Putamen (tissue), 1 donor: ENCODE measurements around the gene MUC2.

Experiments
- DNase-seq: peaks from one replicate; pipeline ENCODE4 v3.0.0-alpha.2; 2016; ENCODE audit warnings: low spot score

MUC2 gene

DNA sequence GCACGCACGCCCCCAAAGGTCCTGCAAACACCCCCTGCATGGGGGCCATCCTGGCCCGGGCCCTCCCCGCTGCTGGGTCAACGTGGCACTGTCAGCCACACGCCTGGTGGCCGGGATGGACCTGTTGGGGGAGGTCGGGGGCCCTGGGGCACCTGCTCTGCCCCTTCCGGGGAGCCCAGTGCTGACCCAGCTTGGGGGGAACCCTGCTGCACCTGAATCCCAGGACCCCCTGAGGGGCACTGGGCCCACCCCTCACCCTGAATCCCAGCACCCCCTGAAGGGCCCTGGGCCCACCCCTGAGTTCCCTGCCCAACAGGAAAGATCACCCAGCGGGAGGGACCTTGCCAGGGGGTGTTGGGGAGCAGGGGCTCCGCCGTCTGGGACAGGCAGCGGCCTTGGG, 37.7 kb upstream of the MUC2 start:
- no peak for DNase-seq

DNA sequence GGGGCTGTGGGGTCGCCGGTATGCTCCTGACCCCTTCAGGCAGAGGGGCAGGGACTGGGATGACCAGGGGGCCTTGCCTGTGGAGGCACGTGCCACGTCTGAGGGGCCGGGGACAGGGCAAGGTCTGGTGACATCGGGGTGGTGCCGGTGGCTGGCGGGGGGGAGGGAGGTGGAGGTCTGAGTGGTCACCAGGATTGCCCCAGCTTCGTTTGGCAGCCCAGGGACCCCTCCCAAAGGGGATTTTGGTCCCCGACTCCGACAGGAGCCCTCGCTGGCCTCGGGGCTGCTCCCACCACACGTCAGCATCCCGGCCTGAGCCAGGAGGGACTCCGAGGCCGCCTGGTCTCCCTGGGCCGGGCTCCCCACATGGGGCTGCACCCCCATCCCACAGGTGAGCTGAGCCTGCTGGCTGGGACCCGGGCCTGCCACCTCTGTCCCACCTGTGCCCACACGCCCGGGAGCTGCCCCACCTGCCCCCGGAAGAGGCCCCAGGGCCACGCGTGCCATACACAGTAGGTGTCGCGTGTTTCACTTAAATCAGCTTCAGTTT, 37.1 kb upstream of the MUC2 start:
- DNase-seq, result no peak

DNA sequence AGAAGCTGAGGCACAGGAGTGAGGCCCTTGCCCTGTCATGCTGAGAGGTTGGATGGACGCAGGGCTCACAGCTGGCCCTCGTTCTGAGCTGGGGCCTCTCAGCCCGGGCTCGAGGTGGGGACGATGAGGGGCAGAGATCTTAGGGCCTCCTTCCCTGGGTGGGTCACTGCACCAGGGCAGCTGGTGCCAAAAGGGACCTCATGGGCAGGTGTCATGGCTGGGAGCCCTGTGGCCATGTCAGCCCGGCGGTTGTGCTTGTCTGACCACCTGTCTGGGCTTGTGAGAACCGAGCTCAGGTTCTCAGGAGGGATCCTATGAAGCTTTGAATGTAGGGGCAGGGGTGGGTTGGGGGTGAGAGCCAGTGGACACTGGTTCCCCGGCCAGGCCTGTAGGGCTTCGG, 36.3 kb upstream of the MUC2 start:
- DNase-seq, result no peak

DNA sequence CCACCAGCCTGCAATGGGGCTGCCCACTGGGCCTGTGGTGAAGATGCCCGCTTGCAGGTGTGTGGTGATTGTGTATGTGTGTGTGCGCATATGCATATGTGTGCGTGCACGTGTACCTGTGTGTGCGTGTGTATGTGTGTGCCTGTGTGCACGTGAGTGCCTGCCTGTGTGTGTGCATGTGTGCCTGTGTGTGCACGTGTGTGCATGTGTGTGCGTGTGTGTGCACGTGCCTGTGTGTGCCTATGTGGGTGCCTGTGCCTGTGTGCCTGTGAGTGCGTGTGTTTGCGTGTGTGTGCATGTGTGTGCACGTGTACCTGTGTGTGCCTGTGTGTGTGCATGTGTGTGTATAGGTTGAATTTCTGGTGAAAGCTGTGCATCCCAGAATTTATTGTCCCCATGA, 35.8 kb upstream of the MUC2 start:
- no peak for DNase-seq

DNA sequence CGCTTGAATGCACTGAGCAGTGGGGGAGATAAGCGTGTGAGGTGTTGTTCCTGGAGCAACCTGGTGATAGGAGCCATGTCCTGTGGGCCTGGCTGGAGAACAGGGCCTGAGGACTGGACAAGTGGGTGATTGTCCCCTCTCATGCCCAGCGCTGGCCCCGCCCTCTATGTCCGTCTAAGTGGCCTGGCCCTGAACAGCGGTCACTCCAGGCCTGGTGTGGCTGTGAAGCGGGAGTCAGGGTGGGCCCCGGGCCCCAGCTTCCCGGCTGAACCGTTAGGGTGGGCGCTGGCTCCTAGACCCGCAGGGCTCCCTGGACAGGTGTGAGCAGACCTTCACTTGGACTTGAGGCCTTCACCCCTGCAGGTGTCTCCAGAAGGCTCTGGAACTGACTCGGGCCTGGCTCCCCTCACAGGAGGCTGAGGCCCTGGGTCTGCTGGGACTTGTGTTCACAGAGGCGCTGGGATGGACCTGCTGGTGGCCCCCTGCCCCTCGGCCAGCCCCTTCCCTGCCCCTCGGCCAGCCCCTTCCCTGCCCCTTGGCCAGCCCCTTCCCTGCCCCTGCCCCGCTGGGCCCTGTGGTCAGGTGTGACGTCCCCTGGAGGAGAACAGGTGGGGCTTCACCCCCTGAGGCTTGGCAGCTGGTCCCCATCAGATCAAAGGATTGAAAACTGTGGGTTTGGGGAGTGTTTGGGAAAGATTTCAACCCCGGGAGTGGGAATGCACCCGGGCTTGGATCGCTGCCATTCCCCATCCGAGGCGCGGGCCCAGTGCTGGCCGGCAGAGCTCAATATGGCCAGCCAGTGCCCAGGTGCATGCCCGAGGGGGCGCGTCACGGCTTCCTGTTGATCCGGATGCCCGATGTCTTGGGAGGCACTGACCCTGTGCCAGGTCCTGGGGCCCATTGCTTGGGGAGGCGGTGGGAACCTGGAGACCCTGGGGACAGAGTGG, 34.9 kb upstream of the MUC2 start:
- DNase-seq, result no peak

DNA sequence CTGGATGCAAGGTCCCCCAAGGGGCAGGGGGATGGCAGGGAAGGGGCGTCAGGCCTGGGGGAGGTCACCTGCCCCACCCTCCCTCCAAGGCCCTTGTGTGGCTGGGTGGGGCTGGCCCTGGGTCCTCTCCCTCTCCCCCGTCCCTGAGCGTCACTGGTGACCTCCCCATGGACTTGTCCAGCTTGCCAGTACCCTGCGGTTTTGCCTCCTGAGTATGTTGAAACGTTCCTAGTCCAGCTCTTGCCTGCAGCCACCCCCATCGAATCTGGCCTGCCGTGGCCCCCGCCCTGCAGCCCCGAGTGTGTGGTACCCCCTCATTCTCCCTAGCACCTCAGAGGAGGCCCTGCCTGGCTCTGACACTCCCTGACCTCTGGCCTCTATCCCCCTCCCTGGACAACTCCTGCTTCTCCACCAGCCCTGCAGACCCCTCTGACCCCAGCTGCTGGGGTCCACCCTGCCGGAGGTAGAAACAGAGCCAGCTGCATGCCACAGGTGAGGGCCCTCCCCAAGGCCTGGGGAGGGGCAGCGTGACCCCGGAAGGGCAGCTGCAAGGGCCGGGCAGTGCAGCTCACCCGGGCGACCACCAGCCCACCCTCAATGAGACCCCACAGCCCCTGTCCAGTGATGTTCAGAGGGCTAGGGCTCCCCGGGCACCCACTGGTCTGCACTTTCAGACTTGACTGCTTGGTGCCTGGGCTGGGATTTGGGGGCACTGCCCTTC, 34.1 kb upstream of the MUC2 start:
- no peak for DNase-seq

DNA sequence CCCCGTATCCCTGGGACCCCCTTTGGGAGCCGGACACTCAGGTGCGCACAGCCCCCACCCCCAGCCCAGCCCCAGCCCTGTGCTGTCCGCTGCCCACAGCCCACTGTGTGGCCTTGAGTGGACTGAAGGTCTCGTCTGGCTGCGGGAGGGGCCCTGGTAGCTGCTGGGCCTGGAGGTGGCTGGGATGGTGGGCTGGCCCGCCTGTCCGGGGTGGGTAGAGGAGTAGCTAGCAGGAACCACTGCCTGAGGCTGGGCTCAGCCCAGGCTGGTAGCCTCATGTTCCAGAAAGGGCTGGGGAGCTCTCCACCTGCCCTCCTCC, 33.6 kb upstream of the MUC2 start:
- no peak for DNase-seq

DNA sequence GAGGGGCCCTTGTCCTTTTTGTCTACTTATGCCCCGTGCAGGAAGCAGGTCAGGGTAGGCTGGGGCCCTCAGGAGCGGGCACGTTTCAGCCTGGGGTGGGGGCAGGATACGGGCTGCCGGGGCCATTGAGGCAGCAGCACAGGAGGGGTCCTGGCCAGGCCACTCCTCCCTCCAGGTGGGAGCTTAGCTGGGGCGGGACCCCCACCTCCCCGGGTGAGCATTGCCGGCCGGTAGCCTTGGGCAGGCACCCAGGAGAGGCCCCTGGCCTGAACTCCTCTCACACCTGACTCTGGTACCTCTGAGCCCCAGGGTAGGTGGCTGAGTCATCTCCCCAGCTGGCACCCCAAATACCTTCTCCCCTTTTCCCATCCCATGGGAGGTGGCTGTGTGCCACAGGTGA, 33.2 kb upstream of the MUC2 start:
- DNase-seq, result no peak

DNA sequence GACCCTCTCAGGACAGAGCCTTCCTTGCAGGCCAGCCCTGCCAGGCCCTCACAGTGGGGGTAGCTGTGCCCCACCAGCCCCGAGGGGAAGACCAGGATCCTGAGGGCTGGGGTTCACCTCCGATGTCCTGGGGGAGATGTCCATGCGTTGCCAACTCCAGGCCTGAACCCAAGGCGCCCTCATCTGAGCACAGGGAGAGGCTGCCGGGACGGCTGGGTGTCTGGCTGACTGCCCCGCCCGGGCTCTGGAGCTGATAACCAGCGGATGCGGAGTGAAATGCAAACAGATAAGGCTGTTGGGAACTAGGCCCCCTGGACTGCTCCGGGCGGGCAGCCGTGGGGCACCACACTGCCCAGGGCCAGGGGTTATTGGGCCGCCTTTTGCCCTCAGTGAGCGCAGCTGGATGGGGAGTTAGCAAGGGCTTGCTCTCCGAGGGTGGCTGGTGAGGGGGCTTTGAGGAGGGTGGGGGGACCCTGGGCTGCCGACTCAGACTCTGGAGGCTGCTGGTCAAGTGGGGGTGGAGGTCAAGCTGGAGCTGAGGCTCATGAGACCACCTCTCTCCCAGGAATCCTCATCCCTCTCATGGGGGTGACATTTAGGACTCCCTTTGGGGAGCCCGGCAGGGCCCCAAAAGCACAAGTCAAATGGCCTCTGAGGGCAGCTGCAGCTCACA, 32.6 kb upstream of the MUC2 start:
- DNase-seq, result no peak

DNA sequence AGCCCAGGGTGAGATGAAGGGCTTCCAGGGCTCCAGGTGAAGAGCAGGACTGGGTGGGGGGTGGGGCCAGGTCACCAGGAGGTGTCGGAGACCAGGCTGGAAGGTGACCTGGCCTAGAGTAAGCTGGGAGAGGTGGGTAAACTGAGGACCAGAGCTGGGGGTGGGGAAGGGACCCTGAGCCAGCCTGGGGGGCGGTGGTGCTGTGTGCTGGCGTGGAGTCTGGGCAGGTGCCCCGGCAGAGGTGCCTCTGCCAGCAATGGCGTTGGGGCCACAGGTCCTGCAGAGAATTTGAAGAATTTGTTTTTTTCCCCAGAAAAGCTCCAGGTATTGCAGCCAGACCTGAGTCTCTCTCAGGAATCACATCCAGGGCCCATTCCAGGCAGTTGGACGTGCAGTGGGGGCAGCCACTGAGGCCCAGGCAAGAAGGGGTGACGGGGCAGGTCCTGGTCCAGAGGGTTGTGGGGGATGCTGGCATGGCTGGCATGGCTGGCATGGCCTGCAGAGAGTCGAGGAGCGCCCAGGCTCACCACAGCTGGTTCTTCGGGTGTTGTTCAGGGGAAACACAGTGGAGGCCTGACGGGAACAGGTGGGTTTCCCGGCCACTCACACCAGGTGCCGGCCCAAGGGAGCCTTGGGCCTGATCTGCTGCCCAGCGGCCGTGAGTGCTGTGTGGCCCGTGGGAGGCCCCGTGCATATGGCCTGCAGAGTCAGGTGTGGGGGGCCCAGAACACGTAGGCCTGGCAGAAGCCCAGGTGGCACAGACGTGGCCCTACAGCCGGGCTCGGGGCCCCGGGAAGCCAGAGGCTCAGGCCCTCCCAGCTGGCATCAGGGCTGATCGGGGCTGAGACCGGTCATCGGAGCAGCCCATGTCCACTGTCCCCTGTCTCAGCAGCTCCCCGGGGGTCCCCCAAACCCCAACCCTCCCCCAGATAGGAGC, 31.8 kb upstream of the MUC2 start:
- no peak for DNase-seq

DNA sequence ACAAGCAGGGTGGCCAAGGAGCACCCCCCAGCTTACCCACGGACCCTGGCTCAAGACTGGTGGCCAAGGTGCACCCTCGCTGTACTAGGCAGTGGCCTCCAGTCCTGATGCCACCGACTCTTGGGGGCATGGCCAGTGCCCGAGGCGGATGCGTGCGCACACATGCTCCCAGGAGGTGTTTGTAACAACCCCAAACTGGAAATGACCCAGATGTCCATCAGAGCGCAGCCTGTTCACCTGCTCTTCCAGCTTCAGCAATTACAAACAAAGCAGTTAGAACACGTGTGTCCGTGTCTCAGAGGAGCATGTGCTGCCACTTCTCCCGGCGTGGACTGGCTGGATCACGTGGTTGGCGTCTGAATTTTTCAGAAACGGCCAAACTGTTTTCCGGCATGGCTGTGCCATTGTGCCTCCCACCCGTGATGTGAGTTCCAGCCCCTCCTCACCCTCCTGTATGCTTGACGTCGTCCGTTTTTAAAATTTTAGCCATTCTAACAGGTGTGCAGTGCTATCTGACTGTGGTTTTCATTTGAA, 31.0 kb upstream of the MUC2 start:
- DNase-seq, result no peak

DNA sequence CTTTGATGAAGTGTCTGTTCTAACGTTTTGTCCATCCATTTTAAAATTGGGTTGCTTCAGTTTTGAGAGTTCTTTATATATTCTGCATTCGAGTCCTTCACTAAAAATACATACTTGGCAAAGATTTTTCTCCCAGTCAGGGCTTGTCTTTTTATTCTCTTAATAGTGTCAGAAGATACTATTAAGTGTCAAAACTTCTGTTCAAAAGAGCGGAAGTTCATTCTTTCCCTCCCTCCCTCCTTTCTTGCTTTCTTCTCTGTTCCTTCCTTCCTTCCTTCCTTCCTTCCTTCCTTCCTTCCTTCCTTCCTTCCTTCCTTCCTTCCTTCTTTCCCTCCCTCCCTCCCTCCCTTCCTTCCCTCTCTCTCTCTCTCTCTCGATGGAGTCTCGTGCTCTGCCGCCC, 30.5 kb upstream of the MUC2 start:
- no peak for DNase-seq

DNA sequence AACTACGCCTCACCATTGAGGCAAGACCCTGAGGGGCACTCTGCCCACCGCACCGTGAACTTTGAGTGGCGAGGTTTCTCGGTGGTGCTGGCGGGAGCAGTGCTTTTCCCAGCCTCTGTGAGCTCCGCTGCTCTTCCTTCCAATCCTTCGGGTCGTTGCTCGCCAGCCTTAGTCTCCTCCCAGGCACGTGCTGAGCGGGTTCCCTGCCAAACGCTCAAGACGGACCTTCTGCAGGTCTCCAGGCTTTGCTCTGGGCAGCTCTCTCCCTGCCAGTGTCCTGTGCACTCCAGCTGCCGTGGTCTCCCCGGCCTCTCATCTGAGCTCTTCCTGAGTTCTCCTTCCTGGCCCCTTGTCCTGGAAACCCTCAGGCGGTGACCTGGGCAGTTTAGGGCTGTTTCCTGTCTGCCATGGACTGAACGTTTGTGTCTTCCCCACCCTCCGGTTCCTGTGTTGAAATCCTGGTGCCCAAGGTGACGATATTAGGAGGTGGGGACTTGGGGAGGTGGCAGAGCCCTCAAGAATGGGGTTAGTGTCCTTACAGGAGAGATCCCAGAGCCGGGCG, 27.0 kb upstream of the MUC2 start:
- DNase-seq, result no peak

DNA sequence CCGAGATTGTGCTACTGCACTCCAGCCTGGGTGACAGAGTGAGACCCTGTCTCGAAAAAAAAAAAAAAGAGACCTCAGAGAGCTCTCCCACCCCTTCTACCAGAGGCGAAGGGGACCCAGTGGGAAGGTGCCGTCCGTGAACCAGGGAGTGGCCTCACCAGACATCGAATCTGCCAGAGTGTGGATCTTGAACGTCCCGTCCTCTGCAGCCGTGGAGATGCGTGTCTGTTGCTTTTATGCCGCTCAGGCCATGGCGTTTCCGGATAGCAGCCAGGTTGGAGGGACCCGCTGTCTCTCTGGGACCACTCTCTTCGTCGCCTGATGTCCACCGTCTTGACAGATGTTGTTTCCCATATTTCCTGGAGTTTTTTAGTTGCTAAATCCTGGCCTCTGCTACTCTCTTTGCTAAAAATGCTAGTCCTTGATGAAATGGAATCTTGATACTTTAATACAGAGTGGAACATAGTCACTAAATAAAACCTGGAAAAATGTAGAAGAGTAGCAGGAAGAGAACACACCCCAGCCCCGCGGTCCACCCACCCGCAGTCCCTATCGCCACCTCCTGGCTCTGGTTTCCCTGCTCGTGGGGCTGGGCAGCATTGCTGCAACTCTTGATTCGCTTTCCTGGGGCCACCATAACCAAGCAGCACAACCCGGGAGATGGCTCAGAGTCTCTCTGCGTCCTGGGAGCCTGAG, 26.2 kb upstream of the MUC2 start:
- DNase-seq, result no peak

DNA sequence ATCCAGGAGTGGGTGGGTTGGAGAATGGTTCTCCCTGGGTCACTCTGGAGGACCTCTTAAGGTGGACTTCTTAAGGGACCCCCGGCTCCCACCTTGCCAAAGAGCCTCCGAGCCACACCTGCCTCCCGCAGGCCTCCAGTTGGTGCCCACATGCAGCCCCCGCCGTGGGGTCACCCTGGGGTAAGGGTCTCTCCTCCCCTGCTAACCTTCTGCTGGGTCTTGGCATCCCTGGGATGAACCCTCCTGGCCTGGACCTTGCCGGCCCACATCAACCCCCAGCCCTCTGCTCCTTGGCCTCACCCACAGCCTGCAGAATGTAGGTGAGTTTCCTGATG, 25.6 kb upstream of the MUC2 start:
- no peak for DNase-seq

DNA sequence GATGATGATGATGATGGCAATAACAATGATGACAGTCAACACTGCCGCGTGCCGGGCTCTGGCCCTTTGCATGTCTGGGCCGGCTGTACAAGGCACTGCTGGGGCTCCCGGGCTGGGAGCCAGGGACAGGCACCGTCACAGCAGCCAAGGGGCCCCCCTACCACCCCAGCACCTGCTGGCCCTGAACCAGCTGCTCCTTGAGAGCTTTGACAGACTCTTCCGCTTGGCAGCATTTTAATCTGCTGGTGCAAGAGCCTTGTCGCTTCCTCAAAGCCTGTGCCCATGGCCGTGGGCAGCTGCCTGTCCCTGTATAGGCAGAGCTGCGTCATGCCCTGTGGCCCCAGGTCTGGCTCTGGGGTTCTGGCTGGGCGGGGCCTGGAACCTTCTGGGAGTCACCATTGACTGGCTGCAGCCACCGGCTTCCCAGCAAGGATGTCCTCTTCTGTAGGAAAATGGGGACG, 25.2 kb upstream of the MUC2 start:
- DNase-seq, result no peak

DNA sequence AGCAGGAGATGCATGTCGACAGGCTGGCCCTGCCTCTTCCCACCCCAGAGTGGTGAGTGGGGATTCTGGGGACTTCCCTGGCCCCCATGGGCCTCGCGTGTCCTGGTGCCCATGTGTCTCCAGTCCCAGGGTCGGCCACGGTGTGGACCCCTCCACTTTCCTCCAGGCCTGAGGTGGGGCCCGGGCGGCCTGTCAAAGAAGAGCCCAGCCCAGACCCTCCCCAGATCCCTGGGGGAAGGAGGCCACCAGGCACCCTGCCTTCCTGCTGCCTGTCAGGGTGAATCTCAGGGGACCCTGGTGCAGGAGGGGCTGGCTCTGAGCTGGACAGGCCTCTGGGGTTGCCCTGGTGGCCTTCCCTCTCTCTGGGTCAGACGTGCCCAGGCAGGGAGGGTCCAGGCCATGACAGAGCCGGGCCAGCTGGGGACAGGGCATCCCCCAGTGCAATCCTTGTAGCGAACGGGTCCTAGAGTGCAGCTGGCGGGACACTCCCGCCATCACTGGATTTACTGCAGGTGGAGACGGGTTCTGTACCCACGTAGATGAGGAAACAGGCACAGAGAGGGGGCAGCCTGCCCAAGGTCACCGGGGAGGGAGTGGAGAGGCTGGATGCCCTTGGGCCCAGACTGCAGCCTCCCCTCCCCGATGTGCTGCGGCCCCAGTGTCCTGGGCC, 24.6 kb upstream of the MUC2 start:
- no peak for DNase-seq

DNA sequence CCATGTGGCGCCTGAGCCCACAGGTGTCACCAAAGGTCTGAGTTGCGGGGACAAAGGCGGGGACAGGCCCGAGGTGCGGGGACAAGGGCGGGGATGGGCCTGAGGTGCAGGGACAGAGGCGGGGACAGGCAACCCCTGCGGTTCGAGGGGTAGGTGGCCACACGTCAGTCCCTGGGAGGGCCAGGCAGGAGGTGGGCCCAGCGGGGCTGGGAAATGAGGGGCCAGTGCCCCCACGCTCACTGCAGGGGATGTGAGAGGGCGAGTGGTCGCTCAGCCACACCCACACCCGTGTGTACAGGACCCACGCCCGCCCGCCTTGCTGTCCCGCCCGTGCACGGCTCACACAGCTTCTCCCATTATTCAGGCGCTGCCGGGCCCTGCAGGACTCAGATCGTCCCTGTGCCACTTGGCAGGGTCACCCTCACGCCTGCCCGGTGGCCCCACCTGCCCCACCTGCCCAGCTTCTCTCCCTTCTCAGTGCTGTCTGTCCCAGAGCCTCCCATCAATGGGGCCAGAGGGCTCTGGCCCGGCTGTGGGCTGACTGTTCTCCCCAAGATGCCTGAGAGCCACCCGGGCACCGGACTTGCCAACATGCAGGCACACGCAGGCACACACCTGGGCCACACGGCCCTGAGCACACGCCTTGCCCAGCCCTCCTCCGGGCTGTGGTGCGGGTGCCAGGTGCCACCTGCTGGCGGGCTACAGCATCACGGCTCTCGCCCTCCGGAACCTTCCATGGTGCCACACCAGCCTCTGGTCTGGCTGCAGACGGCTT, 23.9 kb upstream of the MUC2 start:
- peak; percentile 36 for DNase-seq
